VCaP (cell line): Measurements from ENCODE around the gene PTPRN2.
"Not testable (repeated sequence)": the region's sequence is repeated elsewhere in the genome, so short reads cannot be mapped to it uniquely, and the experiment has no call there.

ENCODE experiments used
- H3K27ac ChIP-seq: fragments of 450-650 bp; 2 replicates; pipeline ENCODE4 v1.5.1; 2017
- TF ChIP-seq, protein P1 (sequence below): fragments of 450-650 bp; conservative IDR thresholded peaks from 2 replicates; pipeline ENCODE4 v1.5.1; 2017; ENCODE audit warnings: mild to moderate bottlenecking, moderate library complexity

PTPRN2 gene

DNA sequence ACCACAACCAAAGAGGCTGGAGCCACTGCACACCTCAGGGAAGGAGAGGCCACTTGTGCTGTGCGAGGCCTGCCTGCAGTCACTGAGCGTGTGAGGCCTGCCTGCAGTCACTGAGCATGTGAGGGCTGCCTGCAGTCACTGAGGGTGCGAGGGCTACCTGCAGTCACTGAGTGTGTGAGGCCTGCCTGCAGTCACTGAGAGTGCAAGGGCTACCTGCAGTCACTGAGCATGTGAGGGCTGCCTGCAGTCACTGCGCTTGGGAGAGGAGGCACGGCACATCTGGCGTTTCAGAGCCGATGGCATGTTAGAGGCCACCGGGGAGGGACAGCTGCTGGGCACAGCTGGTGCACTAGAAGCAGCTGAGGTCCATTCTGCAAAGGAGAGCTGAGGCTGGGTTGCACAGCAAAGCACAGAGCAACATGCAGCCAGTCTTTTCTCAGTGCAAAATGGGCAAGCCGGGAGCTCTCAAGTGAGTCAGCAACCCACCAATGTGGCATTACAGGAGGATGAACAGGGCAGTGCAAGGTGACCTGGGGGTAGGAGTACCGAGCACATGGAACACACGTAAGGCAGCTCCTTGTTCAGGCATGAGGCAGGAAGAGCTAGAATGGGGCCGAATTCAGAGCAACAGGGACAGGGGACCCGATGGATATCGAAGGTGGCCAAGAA lies 540.1 kb downstream of the PTPRN2 start:
- H3K27ac ChIP-seq, result no peak overlapping the region
- TF ChIP-seq, protein P1, sequence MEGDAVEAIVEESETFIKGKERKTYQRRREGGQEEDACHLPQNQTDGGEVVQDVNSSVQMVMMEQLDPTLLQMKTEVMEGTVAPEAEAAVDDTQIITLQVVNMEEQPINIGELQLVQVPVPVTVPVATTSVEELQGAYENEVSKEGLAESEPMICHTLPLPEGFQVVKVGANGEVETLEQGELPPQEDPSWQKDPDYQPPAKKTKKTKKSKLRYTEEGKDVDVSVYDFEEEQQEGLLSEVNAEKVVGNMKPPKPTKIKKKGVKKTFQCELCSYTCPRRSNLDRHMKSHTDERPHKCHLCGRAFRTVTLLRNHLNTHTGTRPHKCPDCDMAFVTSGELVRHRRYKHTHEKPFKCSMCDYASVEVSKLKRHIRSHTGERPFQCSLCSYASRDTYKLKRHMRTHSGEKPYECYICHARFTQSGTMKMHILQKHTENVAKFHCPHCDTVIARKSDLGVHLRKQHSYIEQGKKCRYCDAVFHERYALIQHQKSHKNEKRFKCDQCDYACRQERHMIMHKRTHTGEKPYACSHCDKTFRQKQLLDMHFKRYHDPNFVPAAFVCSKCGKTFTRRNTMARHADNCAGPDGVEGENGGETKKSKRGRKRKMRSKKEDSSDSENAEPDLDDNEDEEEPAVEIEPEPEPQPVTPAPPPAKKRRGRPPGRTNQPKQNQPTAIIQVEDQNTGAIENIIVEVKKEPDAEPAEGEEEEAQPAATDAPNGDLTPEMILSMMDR, result no peak

DNA sequence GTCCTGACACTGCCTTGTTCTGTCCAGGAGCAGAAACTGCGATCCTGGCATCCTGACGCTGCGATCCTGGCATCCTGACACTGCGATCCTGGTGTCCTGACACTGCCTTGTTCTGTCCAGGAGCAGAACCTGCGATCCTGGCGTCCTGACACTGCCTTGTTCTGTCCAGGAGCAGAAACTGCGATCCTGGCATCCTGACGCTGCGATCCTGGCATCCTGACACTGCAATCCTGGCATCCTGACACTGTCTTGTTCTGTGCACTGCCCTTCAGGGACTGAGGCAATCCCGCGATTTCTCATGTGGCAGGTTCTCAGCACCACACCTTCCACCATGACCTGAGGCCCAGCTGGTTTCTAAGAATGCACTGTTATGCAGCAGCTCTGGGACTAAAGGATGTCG lies 541.4 kb downstream of the PTPRN2 start:
- H3K27ac ChIP-seq, result not testable (repeated sequence)

DNA sequence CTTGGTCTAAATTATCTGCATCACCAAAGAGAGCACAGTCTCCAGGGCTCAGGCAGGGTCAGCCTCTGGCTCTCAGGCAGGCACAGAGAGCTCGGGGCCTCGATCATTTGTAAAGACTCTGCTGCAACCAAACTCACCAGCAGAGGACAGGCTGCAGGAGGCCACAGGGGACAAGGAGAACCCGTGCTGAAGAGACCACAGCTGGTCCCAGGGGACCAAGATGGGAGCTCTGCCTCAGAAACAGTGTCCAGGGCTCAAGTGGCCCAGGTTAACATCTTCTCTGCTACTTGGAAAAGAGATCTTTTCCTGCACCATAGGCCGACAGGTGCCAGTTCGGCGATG lies 543.2 kb downstream of the PTPRN2 start:
- no peak overlapping the region for H3K27ac ChIP-seq
- TF ChIP-seq, protein P1, result no peak

DNA sequence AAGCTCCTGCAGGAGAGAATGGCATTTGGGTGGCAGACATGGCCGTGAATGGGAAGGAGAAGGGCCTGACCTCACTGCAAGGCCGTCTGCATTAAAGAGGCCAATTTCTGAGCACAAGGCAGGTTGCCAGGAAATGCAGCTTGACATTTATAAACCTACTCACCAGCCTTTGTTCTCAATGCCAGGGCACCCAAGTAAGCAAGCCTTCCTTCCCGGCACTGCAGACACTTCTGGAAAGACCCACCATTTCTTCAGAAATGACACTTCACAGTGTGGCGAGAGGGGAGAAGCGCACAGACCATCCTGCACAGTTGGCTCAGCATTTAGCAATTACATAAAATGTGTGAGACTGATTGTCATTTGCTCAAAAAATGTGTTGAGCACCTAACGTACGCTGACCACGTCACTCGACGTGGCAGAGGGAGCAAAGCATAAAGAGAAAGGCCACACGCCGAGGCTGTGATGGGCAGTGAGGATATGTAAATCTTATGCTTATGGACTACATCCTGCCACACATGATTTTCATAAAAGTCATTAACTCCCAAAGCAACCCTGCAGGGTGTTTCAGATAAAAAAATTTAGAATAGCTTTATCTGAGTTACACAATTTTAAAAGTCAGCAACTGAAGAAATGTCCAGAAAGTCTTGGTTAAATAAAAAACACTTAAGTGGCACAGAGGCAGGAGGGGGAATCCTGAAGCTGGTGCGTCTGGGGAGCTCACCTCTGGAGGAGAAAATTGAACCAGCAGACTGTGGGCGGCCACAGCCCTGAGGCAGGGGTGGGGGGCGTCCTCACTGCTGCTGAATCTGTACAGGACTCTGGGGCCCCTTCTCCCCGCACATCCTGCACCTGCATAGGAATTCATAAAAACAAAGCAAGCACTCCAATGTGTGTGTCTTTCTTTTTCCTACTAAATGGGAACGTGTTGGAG lies 543.8 kb downstream of the PTPRN2 start:
- TF ChIP-seq, protein P1, result no peak
- peak overlapping the region; percentile 8 for H3K27ac ChIP-seq

DNA sequence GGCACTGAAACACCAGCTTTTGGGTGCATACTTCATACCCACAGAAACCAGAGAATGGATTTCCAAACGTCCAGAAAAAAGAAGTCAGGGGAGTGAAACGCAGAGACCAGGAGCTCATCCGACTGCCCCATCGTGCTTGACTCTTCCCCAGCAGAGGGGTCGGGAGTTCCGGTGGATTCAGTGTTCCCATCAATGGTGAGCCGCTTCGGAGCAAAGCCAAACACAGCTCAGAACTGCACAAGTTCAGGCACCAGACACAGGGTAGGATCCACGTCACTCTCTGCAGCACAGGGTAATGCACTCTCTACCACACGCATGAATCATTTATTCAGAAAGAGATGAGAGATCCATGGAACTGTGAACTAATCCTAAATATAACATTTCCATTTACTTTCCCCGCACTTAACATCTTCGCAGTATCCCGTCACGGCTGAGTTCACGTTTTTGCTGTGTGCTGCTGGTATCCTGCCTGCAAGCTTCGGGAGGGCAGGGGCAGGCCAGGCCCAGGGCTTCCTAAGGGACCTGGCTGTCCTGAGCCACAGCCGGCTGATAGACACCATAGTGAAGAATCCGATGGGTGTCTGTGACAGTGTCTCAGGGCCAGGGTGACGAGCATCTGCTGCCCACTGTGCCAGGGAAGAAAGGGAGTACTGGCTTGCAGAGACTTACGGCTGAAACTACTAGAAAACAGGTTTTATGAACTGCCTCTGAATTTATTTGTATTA lies 545.3 kb downstream of the PTPRN2 start:
- TF ChIP-seq, protein P1, result no peak
- H3K27ac ChIP-seq, result no peak overlapping the region

DNA sequence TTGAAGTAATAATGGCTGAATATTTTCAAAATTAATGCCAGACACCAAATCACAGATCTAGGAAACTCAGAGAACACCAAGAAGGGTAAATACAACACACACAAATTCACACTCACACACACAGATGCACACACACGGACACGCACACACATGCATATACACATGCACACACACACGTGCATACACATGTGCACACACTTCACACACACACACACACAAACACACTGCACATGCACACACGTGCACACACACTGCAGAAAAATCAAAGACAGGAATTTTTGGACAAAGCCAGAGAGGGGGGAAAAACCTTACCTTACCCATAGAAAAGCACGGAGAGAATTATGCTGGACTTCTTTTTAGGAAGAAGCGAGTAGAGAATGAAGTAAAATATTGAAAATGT lies 547.4 kb downstream of the PTPRN2 start:
- TF ChIP-seq, protein P1, result no peak
- H3K27ac ChIP-seq, result no peak overlapping the region

DNA sequence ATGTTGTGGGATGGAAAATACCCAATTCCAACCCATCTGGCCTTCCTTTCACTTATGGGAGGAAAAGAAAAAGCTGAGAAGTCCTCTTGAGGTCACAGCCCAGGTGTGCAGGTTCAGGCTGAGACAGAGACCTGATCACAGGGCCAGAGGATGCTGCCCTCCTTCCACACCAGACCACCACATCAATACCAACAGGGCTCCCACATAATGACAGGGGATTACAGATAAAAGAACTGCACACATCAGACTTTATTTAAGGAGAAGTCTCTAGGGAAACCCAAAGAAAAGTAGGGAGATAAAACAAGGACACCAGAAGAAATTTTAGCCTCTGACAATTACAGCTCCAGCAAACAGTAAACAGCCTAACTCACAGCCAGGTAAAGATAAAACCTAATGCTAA lies 548.4 kb downstream of the PTPRN2 start:
- TF ChIP-seq, protein P1, result no peak
- no peak overlapping the region for H3K27ac ChIP-seq
